H1 (cell line): ENCODE results near the gene CXCL1. TPM values are rescaled to one million over a fixed set of nuclear protein-coding genes. Genes with fewer than 3 reads are reported as not detected.

Experiments used
- CTCF ChIA-PET: fragments of 300-600 bp; sonication (Branson Sonifier 250); formaldehyde crosslinking; loops from one replicate; lab custom pipeline; 2021; ENCODE audit not compliant: partially characterized antibody; lab: Charles Lee
- POLR2A ChIA-PET: fragments of 300-600 bp; sonication (Branson Sonifier 250); formaldehyde crosslinking; loops from one replicate; lab custom pipeline; 2021; ENCODE audit warnings: inconsistent platforms; ENCODE audit not compliant: partially characterized antibody; lab: Charles Lee
- DNase-seq, 2 experiments: peaks; one replicate each; pipeline versions ENCODE4 v3.0.0 to v3.0.0-alpha.2; 2010 to 2022; ENCODE audit warnings: low spot score in 2 of 2, low read depth in 1 of 2, mixed read lengths in 1 of 2
- FAIRE-seq: peaks from 2 replicates; lab custom pipeline; 2011; peaks lifted over from hg19 to GRCh38; lab: Jason Lieb, UNC
- H2AFZ ChIP-seq: 2 replicates; pipeline ENCODE4 v1.8.1; 2012; ENCODE audit warnings: low read length, inconsistent platforms
- H2AK5ac ChIP-seq: 2 replicates; pipeline ENCODE4 v1.6.1; 2013; ENCODE audit warnings: low read depth, low read length
- H2BK120ac ChIP-seq: replicated peaks from 2 replicates; pipeline ENCODE3; 2013; ENCODE audit warnings: low read depth, low read length, inconsistent platforms
- H2BK12ac ChIP-seq: 2 replicates; pipeline ENCODE4 v1.6.1; 2013; ENCODE audit warnings: low read depth, low read length
- H2BK15ac ChIP-seq: 2 replicates; pipeline ENCODE4 v1.6.1; 2013; ENCODE audit warnings: low read length
- H2BK20ac ChIP-seq: 2 replicates; pipeline ENCODE4 v1.6.1; 2013; ENCODE audit warnings: low read length
- H2BK5ac ChIP-seq: 2 replicates; pipeline ENCODE4 v1.6.1; 2013; ENCODE audit warnings: low read depth, low read length
- H3K14ac ChIP-seq: 2 replicates; pipeline ENCODE4 v1.6.1; 2013; ENCODE audit warnings: inconsistent platforms; ENCODE audit not compliant: insufficient read length
- H3K18ac ChIP-seq: 2 replicates; pipeline ENCODE4 v1.6.1; 2013; ENCODE audit warnings: low read length; ENCODE audit errors: extremely low read depth
- H3K23ac ChIP-seq: 2 replicates; pipeline ENCODE4 v1.6.1; 2013; ENCODE audit warnings: inconsistent platforms; ENCODE audit not compliant: insufficient read length
- H3K23me2 ChIP-seq: 2 replicates; pipeline ENCODE4 v1.6.1; 2013; ENCODE audit warnings: low read depth, low read length
- H3K27ac ChIP-seq: 2 replicates; pipeline ENCODE4 v1.6.1; 2011; ENCODE audit warnings: low read depth, low read length, inconsistent platforms
- H3K27me3 ChIP-seq, 4 experiments: replicated peaks in 1 of 4; 1 replicate in 1 of 4; 2 replicates in 3 of 4; pipeline versions ENCODE4 v1.6.1 to v1.8.1; 2011 to 2013; ENCODE audit warnings: low read length in 3 of 4, mild to moderate bottlenecking in 3 of 4, inconsistent platforms in 2 of 4, mixed read lengths in 2 of 4, moderate library complexity in 1 of 4; ENCODE audit not compliant: control insufficient read depth in 3 of 4, insufficient read depth in 3 of 4; ENCODE audit errors: extremely low read depth in 1 of 4
- H3K36me3 ChIP-seq, 4 experiments: 2 replicates each; pipeline versions ENCODE4 v1.6.1 to v1.8.1; 2011 to 2013; ENCODE audit warnings: mild to moderate bottlenecking in 4 of 4, low read length in 3 of 4, moderate library complexity in 2 of 4, control low read depth in 1 of 4, inconsistent platforms in 1 of 4; ENCODE audit not compliant: insufficient read depth in 4 of 4, control insufficient read depth in 2 of 4
- H3K4ac ChIP-seq: replicated peaks from 2 replicates; pipeline ENCODE3; 2013; ENCODE audit warnings: low read length, low read depth, mixed read lengths, inconsistent platforms; ENCODE audit not compliant: insufficient read length
- H3K4me1 ChIP-seq, 4 experiments: replicated peaks in 1 of 4; 1 replicate in 1 of 4; 2 replicates in 3 of 4; pipeline versions ENCODE4 v1.6.1 to v1.8.1; 2011 to 2013; ENCODE audit warnings: low read length in 3 of 4, inconsistent platforms in 2 of 4, mixed read lengths in 1 of 4; ENCODE audit not compliant: insufficient read depth in 4 of 4, control insufficient read depth in 3 of 4
- H3K4me2 ChIP-seq, 2 experiments: 2 replicates each; pipeline versions ENCODE4 v1.6.1 to v1.8.1; 2011 to 2013; ENCODE audit warnings: low read depth in 2 of 2, low read length in 2 of 2, control low read depth in 1 of 2, inconsistent platforms in 1 of 2, mild to moderate bottlenecking in 1 of 2; ENCODE audit not compliant: insufficient read depth in 1 of 2
- H3K4me3 ChIP-seq, 4 experiments: fragments of 200-600, 300-600 bp in 1 of 4; sonication (generic), shearing (Covaris generic), sonication (Bioruptor Twin) in 1 of 4; 2 replicates each; pipeline versions ENCODE4 v1.5.1 to v1.8.1; 2011 to 2016; ENCODE audit warnings: low read length in 4 of 4, low read depth in 3 of 4, control low read depth in 2 of 4, inconsistent platforms in 2 of 4, mild to moderate bottlenecking in 2 of 4, mixed read lengths in 1 of 4, moderate library complexity in 1 of 4; ENCODE audit not compliant: insufficient read depth in 2 of 4; ENCODE audit errors: extremely low read depth in 1 of 4
- H3K56ac ChIP-seq: replicated peaks from 2 replicates; pipeline ENCODE3; 2013; ENCODE audit warnings: low read depth, mild to moderate bottlenecking, mixed read lengths, low read length, inconsistent platforms; ENCODE audit not compliant: insufficient read length
- H3K79me1 ChIP-seq: 2 replicates; pipeline ENCODE4 v1.6.1; 2013; ENCODE audit warnings: low read depth, low read length, control low read depth
- H3K79me2 ChIP-seq, 2 experiments: 2 replicates each; pipeline versions ENCODE4 v1.6.1 to v1.8.1; 2012 to 2013; ENCODE audit warnings: low read length in 2 of 2, mild to moderate bottlenecking in 2 of 2, inconsistent platforms in 1 of 2; ENCODE audit not compliant: insufficient read depth in 2 of 2, control insufficient read depth in 1 of 2
- H3K9ac ChIP-seq, 4 experiments: replicated peaks in 1 of 4; 1 replicate in 1 of 4; 2 replicates in 3 of 4; pipeline versions ENCODE4 v1.6.1 to v1.8.1; 2011 to 2013; ENCODE audit warnings: low read depth in 3 of 4, low read length in 3 of 4, control low read depth in 2 of 4, mild to moderate bottlenecking in 2 of 4, moderate library complexity in 2 of 4, inconsistent platforms in 1 of 4; ENCODE audit errors: extremely low read depth in 1 of 4
- H3K9me3 ChIP-seq, 2 experiments: 2 replicates each; pipeline versions ENCODE4 v1.6.1 to v1.8.1; 2012 to 2013; ENCODE audit warnings: mild to moderate bottlenecking in 2 of 2, moderate library complexity in 2 of 2, control low read depth in 1 of 2, inconsistent platforms in 1 of 2, low read depth in 1 of 2, low read length in 1 of 2, mixed read lengths in 1 of 2; ENCODE audit not compliant: insufficient read depth in 2 of 2
- H4K20me1 ChIP-seq, 2 experiments: replicated peaks in 1 of 2; 2 replicates each; pipeline versions ENCODE3 to v1.8.1; 2011 to 2013; ENCODE audit warnings: inconsistent platforms in 2 of 2, low read length in 2 of 2, mild to moderate bottlenecking in 1 of 2; ENCODE audit not compliant: insufficient read depth in 2 of 2, control insufficient read depth in 1 of 2
- H4K5ac ChIP-seq: 2 replicates; pipeline ENCODE4 v1.6.1; 2013; ENCODE audit warnings: low read length, low read depth, mixed read lengths, inconsistent platforms; ENCODE audit not compliant: insufficient read length
- H4K8ac ChIP-seq: 2 replicates; pipeline ENCODE4 v1.8.0; 2013; ENCODE audit warnings: mild to moderate bottlenecking, moderate library complexity, low read length, inconsistent platforms; ENCODE audit not compliant: insufficient read depth; ENCODE audit errors: extremely low read depth
- H4K91ac ChIP-seq: replicated peaks from 2 replicates; pipeline ENCODE3; 2013; ENCODE audit warnings: low read length, mixed read lengths, inconsistent platforms; ENCODE audit not compliant: insufficient read length
- BACH1 ChIP-seq: IDR thresholded peaks from 2 replicates; pipeline ENCODE4 v1.6.1; 2012; ENCODE audit warnings: low read length, improper control_type of control experiment
- BRCA1 ChIP-seq: IDR thresholded peaks from 2 replicates; pipeline ENCODE4 v1.6.1; 2012; ENCODE audit warnings: low read depth, low read length, improper control_type of control experiment
- CBX8 ChIP-seq: fragments of 300-800, 300-1000 bp; sonication (generic); IDR thresholded peaks from 2 replicates; pipeline ENCODE4 v1.7.1; 2016; ENCODE audit warnings: low read depth, low read length, borderline replicate concordance
- GABPA ChIP-seq: IDR thresholded peaks from 2 replicates; pipeline ENCODE4 v1.6.1; 2011; ENCODE audit warnings: mild to moderate bottlenecking, low read length, moderate library complexity, borderline replicate concordance; ENCODE audit not compliant: insufficient read depth
- HDAC6 ChIP-seq: IDR thresholded peaks from one replicate; pipeline ENCODE4 v1.7.1; 2012; ENCODE audit warnings: low read depth, mild to moderate bottlenecking, inconsistent platforms, low read length, moderate library complexity
- SIN3A ChIP-seq, 2 experiments: IDR thresholded peaks in 1 of 2; conservative IDR thresholded peaks in 1 of 2; 2 replicates each; pipeline ENCODE4 v1.6.1; 2011 to 2012; ENCODE audit warnings: low read length in 2 of 2, improper control_type of control experiment in 1 of 2, low read depth in 1 of 2, mild to moderate bottlenecking in 1 of 2
- SP1 ChIP-seq: IDR thresholded peaks from 2 replicates; pipeline ENCODE4 v1.6.1; 2011; ENCODE audit warnings: low read depth, low read length
- SP4 ChIP-seq: IDR thresholded peaks from 2 replicates; pipeline ENCODE4 v1.6.1; 2012; ENCODE audit warnings: low read length, inconsistent platforms
- TAF1 ChIP-seq: IDR thresholded peaks from 2 replicates; pipeline ENCODE4 v1.6.1; 2011; ENCODE audit warnings: mild to moderate bottlenecking, low read depth, low read length
- TBP ChIP-seq: IDR thresholded peaks from 2 replicates; pipeline ENCODE4 v1.6.1; 2011; ENCODE audit warnings: low read depth, low read length, improper control_type of control experiment
- TCF12 ChIP-seq: IDR thresholded peaks from 2 replicates; pipeline ENCODE4 v1.6.1; 2011; ENCODE audit warnings: low read depth, mild to moderate bottlenecking, low read length
- YY1 ChIP-seq: IDR thresholded peaks from 2 replicates; pipeline ENCODE4 v1.6.1; 2011; ENCODE audit warnings: low read depth, mild to moderate bottlenecking, low read length
- ZNF274 ChIP-seq: IDR thresholded peaks from 2 replicates; pipeline ENCODE4 v1.7.0; 2012; ENCODE audit warnings: low read length, borderline replicate concordance; ENCODE audit errors: extremely low read depth
- WGBS, 2 experiments: shearing (Covaris generic) in 1 of 2; methylation state at CpG; one replicate each; pipeline versions ENCODE4 v1.1.6 to v1.1.7; 2013 to 2015; ENCODE audit warnings: low lambda C conversion rate in 2 of 2, mixed read lengths in 2 of 2, inconsistent platforms in 1 of 2, low coverage in 1 of 2, missing lambda C conversion rate in 1 of 2; ENCODE audit not compliant: insufficient replicate concordance in 2 of 2, insufficient coverage in 1 of 2, insufficient read length in 1 of 2; ENCODE audit errors: extremely low coverage in 1 of 2, missing lambda C conversion rate in 1 of 2; 5-methylcytosine and 5-hydroxymethylcytosine counted together
- polyA plus RNA-seq, 7 experiments: library from polyadenylated mRNA; depleted of rRNA in 3 of 7; stranded (reverse) in 5 of 7; unstranded in 2 of 7; fragments of >200 nt in 5 of 7; fragments of 200-250 nt in 2 of 7; gene quantifications; 1 replicate in 5 of 7; 2 replicates in 1 of 7; 4 replicates in 1 of 7; pipeline versions ENCODE4 v1.2.1 to v1.2.3, GENCODE V29; 2011 to 2013; ENCODE audit warnings: missing spikeins in 2 of 7, mixed read lengths in 2 of 7
- total RNA-seq: library from RNA; stranded (reverse); fragmentation: NEBNext Ultra II Directional; extraction: Animal tissue kit (Norgen Biotek cat#: 25700); gene quantifications from 2 replicates; pipeline ENCODE4 v1.2.1, GENCODE V29; 2021
- TF ChIP-seq, protein P1 (sequence below): IDR thresholded peaks from 2 replicates; pipeline ENCODE4 v1.6.1; 2011; ENCODE audit warnings: low read depth, mild to moderate bottlenecking, low read length; ENCODE audit not compliant: insufficient read depth

Gene CXCL1
- total and polyA plus RNA-seq, 2 of the 8 experiments (the other 6 are each of a cell fraction or from before 2014, with no cell fraction given) = 0.77 to 0.80 TPM

DNA sequence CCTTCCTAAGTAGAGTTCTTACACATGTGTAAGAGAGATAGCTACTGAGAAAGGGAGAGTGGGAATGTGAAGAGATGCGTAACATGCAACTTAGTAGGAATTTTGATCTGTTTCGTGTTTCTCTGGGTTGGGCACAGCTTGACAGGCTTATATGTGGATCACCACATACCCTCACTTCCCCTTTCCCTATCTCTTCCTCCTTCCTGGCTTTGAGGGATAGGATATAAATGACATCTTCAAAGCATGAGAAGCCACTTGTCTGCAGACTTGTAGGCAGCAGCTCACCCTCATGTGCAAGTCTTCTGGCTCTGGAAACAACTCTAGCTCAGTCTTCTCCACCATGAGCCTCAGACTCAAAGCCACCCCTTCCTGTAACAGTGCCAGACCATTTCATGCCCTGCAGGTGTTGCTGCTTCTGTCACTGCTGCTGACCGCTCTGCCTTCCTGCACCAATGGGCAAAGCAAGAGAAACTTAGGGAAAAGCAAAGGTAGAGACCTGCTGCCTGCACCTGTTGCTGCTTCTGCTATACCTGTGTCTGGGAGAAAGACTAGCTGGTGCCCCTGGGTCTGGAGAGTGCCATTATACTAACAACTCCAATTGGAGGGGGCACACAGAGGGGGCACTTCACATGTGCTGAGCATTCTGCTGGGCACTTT lies 21.5 kb upstream of the CXCL1 start:
- Histone ChIP-seq H2AK5ac (no peak overlapping the region), H3K36me3 (no peaks in the 10 kb centered on the region), H2BK120ac (no peak overlapping the region), H2BK15ac (no peak overlapping the region), H2BK5ac (no peak overlapping the region), H3K79me2 (no peaks in the 10 kb centered on the region), H3K4ac (no peak overlapping the region), H2AFZ (no peak overlapping the region), H3K27ac (no peak overlapping the region), H3K23ac (no peak overlapping the region), H2BK12ac (no peak overlapping the region), H4K91ac (no peak overlapping the region), H3K9me3 (no peaks in the 10 kb centered on the region), H3K56ac (no peak overlapping the region), H3K18ac (no peak overlapping the region; the same call in 1 of the 2 replicates), H3K79me1 (no peaks in the 10 kb centered on the region), H2BK20ac (no peak overlapping the region), H3K4me3 (no peak overlapping the region), H3K4me2 (no peak overlapping the region), H3K14ac (no peak overlapping the region), H3K23me2 (no peaks in the 10 kb centered on the region), H4K20me1 (no peaks in the 10 kb centered on the region), H3K9ac (no peak overlapping the region), H4K8ac (no peak overlapping the region), H3K27me3 (no peaks in the 10 kb centered on the region), H3K4me1 (0 out of 7 replicates have a peak, but pooled peaks cover 0 to 3% (median 0%) of the 10 kb centered on the region in 4 experiments), H4K5ac (no peak overlapping the region)
- no peak for FAIRE-seq
- ChIA-PET POLR2A (no interaction called here), CTCF (interaction anchor here (1.2 to 2.0 kb wide), 3 partner anchors 12 to 506 kb away, joined by 3 to 13 read pairs (median 5); partner anchors contain the start of gene CXCL6)
- DNase-seq = no peak
- 89% methylated on average over 3 of the region's 3 CpGs; no CpG with 5 or more reads in 1 of the 2 experiments for WGBS, 2 experiments
- TF ChIP-seq SP1 (no peak), HDAC6 (no peak), TAF1 (no peak), CBX8 (no peak), SP4 (no peak), YY1 (no peak), ZNF274 (no peak), BRCA1 (no peak), BACH1 (no peak), GABPA (no peak), TCF12 (no peak), SIN3A (conservative IDR thresholded peaks at IDR 0.05 in 1 of 2, IDR thresholded peaks at IDR 0.05 in 1 of 2; ENCODE audit: low read depth in 1 of 2, low read length in 2 of 2) (no peak), TBP (no peak)
- TF ChIP-seq, protein P1, sequence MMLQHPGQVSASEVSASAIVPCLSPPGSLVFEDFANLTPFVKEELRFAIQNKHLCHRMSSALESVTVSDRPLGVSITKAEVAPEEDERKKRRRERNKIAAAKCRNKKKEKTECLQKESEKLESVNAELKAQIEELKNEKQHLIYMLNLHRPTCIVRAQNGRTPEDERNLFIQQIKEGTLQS = no peak
